Hepatocyte (in vitro differentiated cells): ENCODE measurements around the gene ZNF281. TPM values are rescaled to one million over a fixed set of nuclear protein-coding genes. Genes with fewer than 3 reads are reported as not detected.

ENCODE experiments used
- DNase-seq: peaks from one replicate; pipeline ENCODE4 v3.0.0-alpha.2; 2016; ENCODE audit warnings: low spot score
- H2AFZ ChIP-seq: fragments of 200-600 bp; sonication (generic); 2 replicates; pipeline ENCODE4 v1.6.0; 2016; ENCODE audit warnings: antibody characterized with exemption, mild to moderate bottlenecking
- H3K27ac ChIP-seq: fragments of 200-600 bp; sonication (generic); 2 replicates; pipeline ENCODE4 v1.5.1; 2016; ENCODE audit warnings: mild to moderate bottlenecking
- H3K27me3 ChIP-seq: fragments of 200-600 bp; sonication (generic); 2 replicates; pipeline ENCODE4 v1.6.1; 2016
- H3K36me3 ChIP-seq: fragments of 200-600 bp; sonication (generic); replicated peaks from 2 replicates; pipeline ENCODE4 v1.5.1; 2016; ENCODE audit warnings: low read depth; ENCODE audit not compliant: insufficient read depth
- H3K4me1 ChIP-seq: fragments of 200-600 bp; sonication (generic); 2 replicates; pipeline ENCODE4 v1.5.1; 2016; ENCODE audit warnings: mild to moderate bottlenecking, moderate library complexity; ENCODE audit not compliant: insufficient read depth
- H3K4me2 ChIP-seq: fragments of 200-600 bp; sonication (generic); 2 replicates; pipeline ENCODE4 v1.6.0; 2016
- H3K4me3 ChIP-seq: fragments of 200-600 bp; sonication (generic); 2 replicates; pipeline ENCODE4 v1.5.1; 2016; ENCODE audit warnings: mild to moderate bottlenecking
- H3K79me2 ChIP-seq: fragments of 200-600 bp; sonication (generic); 2 replicates; pipeline ENCODE4 v1.6.0; 2017; ENCODE audit warnings: mild to moderate bottlenecking
- H3K9me2 ChIP-seq: fragments of 200-600 bp; sonication (generic); replicated peaks from 2 replicates; pipeline ENCODE4 v1.6.0; 2017; ENCODE audit warnings: mild to moderate bottlenecking; ENCODE audit not compliant: insufficient read depth
- H3K9me3 ChIP-seq: fragments of 200-600 bp; sonication (generic); 2 replicates; pipeline ENCODE4 v1.5.1; 2016; ENCODE audit warnings: low read depth, mild to moderate bottlenecking
- H4K20me1 ChIP-seq: fragments of 200-600 bp; sonication (generic); 2 replicates; pipeline ENCODE4 v1.6.0; 2016; ENCODE audit warnings: mild to moderate bottlenecking; ENCODE audit not compliant: insufficient read depth, poor library complexity, severe bottlenecking
- CTCF ChIP-seq: fragments of 200-600 bp; sonication (generic); IDR thresholded peaks from 2 replicates; pipeline ENCODE4 v1.5.1; 2016; ENCODE audit warnings: antibody characterized with exemption, mild to moderate bottlenecking; ENCODE audit not compliant: poor library complexity
- EZH2 ChIP-seq: fragments of 200-600 bp; sonication (generic); IDR thresholded peaks from 2 replicates; pipeline ENCODE4 v1.6.1; 2016; ENCODE audit warnings: antibody characterized with exemption, mild to moderate bottlenecking, borderline replicate concordance
- EZH2phosphoT487 ChIP-seq: fragments of 200-600 bp; sonication (generic); IDR thresholded peaks from one replicate; pipeline ENCODE4 v1.6.1; 2018; ENCODE audit warnings: antibody characterized with exemption, mild to moderate bottlenecking, low read depth, moderate library complexity; ENCODE audit not compliant: unreplicated experiment, severe bottlenecking
- WGBS: methylation state at CpG from one replicate; pipeline ENCODE4 v1.1.6; 2016; ENCODE audit warnings: low lambda C conversion rate; ENCODE audit errors: missing lambda C conversion rate; 5-methylcytosine and 5-hydroxymethylcytosine counted together
- polyA plus RNA-seq: library from polyadenylated mRNA; unstranded; fragments of >200 nt; fragmentation: Nextera tagmentation; extraction: Ambion mirVana; gene quantifications from 2 replicates; pipeline ENCODE4 v1.2.1, GENCODE V29; 2016
- total RNA-seq: library from RNA; depleted of rRNA; stranded (reverse); fragments of >200 nt; gene quantifications from 2 replicates; pipeline ENCODE4 v1.2.3, GENCODE V29; 2014

The ZNF281 gene
- total and polyA plus RNA-seq, 2 experiments from 2014 or later, result 19.2 to 26.6 TPM

GRCh38 chr1:200433586-200433985 is 23.8 kb upstream of the ZNF281 start:
- Histone ChIP-seq H2AFZ (no peak overlapping the region), H3K4me2 (no peak overlapping the region), H3K9me2 (no peaks in the 10 kb centered on the region), H4K20me1 (no peaks in the 10 kb centered on the region), H3K27me3 (no peaks in the 10 kb centered on the region), H3K79me2 (no peaks in the 10 kb centered on the region), H3K36me3 (no peaks in the 10 kb centered on the region), H3K9me3 (no peaks in the 10 kb centered on the region), H3K27ac (no peak overlapping the region), H3K4me1 (no peaks in the 10 kb centered on the region), H3K4me3 (no peak overlapping the region)
- DNase-seq, result no peak
- no peak for TF ChIP-seq EZH2
- TF ChIP-seq CTCF, result no peak
- no peak for TF ChIP-seq EZH2phosphoT487
- WGBS, result 100% methylated on average over 1 of the region's 1 CpG

GRCh38 chr1:200432586-200432985 is 22.8 kb upstream of the ZNF281 start:
- 87% methylated on average over 1 of the region's 1 CpG for WGBS
- TF ChIP-seq EZH2phosphoT487, result no peak
- TF ChIP-seq EZH2, result no peak
- TF ChIP-seq CTCF, result no peak

GRCh38 chr1:200429221-200429751 is 19.4 kb upstream of the ZNF281 start:
- Histone ChIP-seq H3K9me2 (no peaks in the 10 kb centered on the region), H3K36me3 (no peaks in the 10 kb centered on the region), H3K4me3 (no peak overlapping the region), H4K20me1 (no peaks in the 10 kb centered on the region), H3K9me3 (no peaks in the 10 kb centered on the region), H3K79me2 (no peaks in the 10 kb centered on the region), H3K27ac (no peak overlapping the region), H3K4me2 (no peak overlapping the region), H3K27me3 (no peaks in the 10 kb centered on the region), H3K4me1 (no peaks in the 10 kb centered on the region), H2AFZ (no peak overlapping the region)
- TF ChIP-seq CTCF, result no peak
- no peak for TF ChIP-seq EZH2
- TF ChIP-seq EZH2phosphoT487, result no peak
- 98% methylated on average over 2 of the region's 2 CpGs for WGBS
- no peak for DNase-seq

More at GRCh38 chr1:200432586-200432985, 22.8 kb upstream of the ZNF281 start:
- Histone ChIP-seq H3K79me2 (no peaks in the 10 kb centered on the region), H3K4me3 (no peak overlapping the region), H3K27ac (no peak overlapping the region), H3K27me3 (no peaks in the 10 kb centered on the region), H3K9me2 (no peaks in the 10 kb centered on the region), H3K36me3 (no peaks in the 10 kb centered on the region), H2AFZ (no peak overlapping the region), H4K20me1 (no peaks in the 10 kb centered on the region), H3K4me2 (no peak overlapping the region), H3K4me1 (no peaks in the 10 kb centered on the region), H3K9me3 (no peaks in the 10 kb centered on the region)
- DNase-seq, result no peak
